ENCODE data around the gene CRIP3. TPM values are rescaled to one million over a fixed set of nuclear protein-coding genes. Genes with fewer than 3 reads are reported as not detected.

Gene CRIP3
- total RNA-seq, 4 donors from 2014 or later = 0.45 to 0.93 TPM; not detected in 2

- WGBS, 2 donors = 71 to 79% methylated on average over 5 to 8 of the region's 10 CpGs
- Histone ChIP-seq H3K36me3 (no peaks in the 10 kb centered on the region), H3K27me3 (no peaks in the 10 kb centered on the region), H3K9me3 (no peaks in the 10 kb centered on the region), H3K4me3 (replicated peaks in 1 of 3) (no peak within 1 kb of the TSS), H3K4me1 (no peaks in the 10 kb centered on the region), H3K27ac (no peak within 1 kb of the TSS)
- no peak for TF ChIP-seq CTCF (IDR thresholded peaks at IDR 0.05)
- no peak for TF ChIP-seq POLR2A (IDR thresholded peaks at IDR 0.05)
- intact Hi-C loops (cut with DNase I) = no loop called here
- DNase-seq = peak in 1 of 2 donors; percentile 22
Measured at GRCh38 chr6:43297644-43298564, 10.7 kb downstream of the CRIP3 start, which contains the start of gene SLC22A7. Gene SLC22A7, plus strand, starts transcription at chr6:43298260. Its CDS starts 99 bp downstream, at chr6:43298359.

- Histone ChIP-seq H3K27ac (no peak overlapping the region), H3K4me3 (replicated peaks in 1 of 3) (no peak overlapping the region), H3K27me3 (no peaks in the 10 kb centered on the region), H3K4me1 (no peaks in the 10 kb centered on the region), H3K36me3 (no peaks in the 10 kb centered on the region), H3K9me3 (no peaks in the 10 kb centered on the region)
- 80 to 90% methylated on average over 5 of the region's 5 CpGs for WGBS, 2 donors
- TF ChIP-seq POLR2A (IDR thresholded peaks at IDR 0.05) (no peak), CTCF (IDR thresholded peaks at IDR 0.05) (no peak)
- intact Hi-C loops (cut with DNase I) = no loop called here
- no peak for DNase-seq
Measured at GRCh38 chr6:43296780-43297497, 11.7 kb downstream of the CRIP3 start.

GRCh38 chr6:43295456-43295855, 13.2 kb downstream of the CRIP3 start:
- intact Hi-C loops (cut with DNase I) = no loop called here
- 89 to 100% methylated on average over 3 of the region's 3 CpGs for WGBS, 2 donors
- TF ChIP-seq CTCF (IDR thresholded peaks at IDR 0.05) (no peak), POLR2A (IDR thresholded peaks at IDR 0.05) (no peak)

GRCh38 chr6:43294536-43294935, 14.1 kb downstream of the CRIP3 start:
- Histone ChIP-seq H3K27me3 (no peaks in the 10 kb centered on the region), H3K36me3 (no peaks in the 10 kb centered on the region), H3K4me1 (no peaks in the 10 kb centered on the region), H3K9me3 (no peaks in the 10 kb centered on the region), H3K27ac (no peak overlapping the region), H3K4me3 (replicated peaks in 1 of 3) (no peak overlapping the region)
- WGBS, 2 donors = 85 to 87% methylated on average over 3 of the region's 3 CpGs
- TF ChIP-seq POLR2A (IDR thresholded peaks at IDR 0.05) = no peak
- no peak for TF ChIP-seq CTCF (IDR thresholded peaks at IDR 0.05)
- no peak for DNase-seq
- intact Hi-C loops (cut with DNase I) = no loop called here

More at GRCh38 chr6:43295456-43295855, 13.2 kb downstream of the CRIP3 start:
- H3K36me3 ChIP-seq = no peaks in the 10 kb centered on the region
- H3K27me3 ChIP-seq = no peaks in the 10 kb centered on the region
- no peaks in the 10 kb centered on the region for H3K4me1 ChIP-seq
- no peak for DNase-seq
- no peak overlapping the region for H3K27ac ChIP-seq
- H3K4me3 ChIP-seq (replicated peaks in 1 of 3) = no peak overlapping the region
- H3K9me3 ChIP-seq = no peaks in the 10 kb centered on the region
